HepG2 (cell line): ENCODE measurements around the gene MEIOC.

ENCODE experiments used
- CEBPZ ChIP-seq: IDR thresholded peaks from 2 replicates; pipeline ENCODE4 v1.6.1; 2012; ENCODE audit warnings: low read length, improper control_type of control experiment
- FOXM1 ChIP-seq: sonication (generic); formaldehyde crosslinking; IDR thresholded peaks from 2 replicates; pipeline ENCODE4 v1.5.0; 2020; ENCODE audit warnings: missing genetic modification reagents
- SETDB1 ChIP-seq: sonication (generic); formaldehyde crosslinking; IDR thresholded peaks from 2 replicates; pipeline ENCODE4 v1.5.1; 2020; ENCODE audit warnings: missing genetic modification reagents, mild to moderate bottlenecking, borderline replicate concordance
- SP1 ChIP-seq, 2 experiments: fragments of 450-650 bp in 1 of 2; sonication (generic) in 1 of 2; formaldehyde crosslinking in 1 of 2; IDR thresholded peaks; 2 replicates each; pipeline versions ENCODE4 v1.4.0 to v1.6.1; 2016 to 2020; ENCODE audit warnings: missing genetic modification reagents in 1 of 2
- STAT6 ChIP-seq: sonication (generic); formaldehyde crosslinking; IDR thresholded peaks from 2 replicates; pipeline ENCODE4 v1.4.0; 2020; ENCODE audit warnings: missing genetic modification reagents, mild to moderate bottlenecking, borderline replicate concordance
- ZBTB1 ChIP-seq: sonication (generic); formaldehyde crosslinking; IDR thresholded peaks from 2 replicates; pipeline ENCODE4 v1.4.0; 2020; ENCODE audit warnings: missing genetic modification reagents, borderline replicate concordance
- ZSCAN29 ChIP-seq: sonication (generic); formaldehyde crosslinking; conservative IDR thresholded peaks from 2 replicates; pipeline ENCODE4 v1.4.0; 2020; ENCODE audit warnings: mild to moderate bottlenecking, missing genetic modification reagents
- TF ChIP-seq, protein P1 (sequence below): sonication (generic); formaldehyde crosslinking; IDR thresholded peaks from 2 replicates; pipeline ENCODE4; 2020; ENCODE audit warnings: missing genetic modification reagents, mild to moderate bottlenecking, borderline replicate concordance
- TF ChIP-seq, protein P2 (sequence below): sonication (generic); formaldehyde crosslinking; IDR thresholded peaks from 2 replicates; pipeline ENCODE4 v1.5.0; 2020; ENCODE audit warnings: mild to moderate bottlenecking, missing genetic modification reagents, moderate library complexity
- TF ChIP-seq, protein P3 (sequence below): sonication (generic); formaldehyde crosslinking; IDR thresholded peaks from 2 replicates; pipeline ENCODE4 v1.5.0; 2020; ENCODE audit warnings: missing genetic modification reagents

DNA sequence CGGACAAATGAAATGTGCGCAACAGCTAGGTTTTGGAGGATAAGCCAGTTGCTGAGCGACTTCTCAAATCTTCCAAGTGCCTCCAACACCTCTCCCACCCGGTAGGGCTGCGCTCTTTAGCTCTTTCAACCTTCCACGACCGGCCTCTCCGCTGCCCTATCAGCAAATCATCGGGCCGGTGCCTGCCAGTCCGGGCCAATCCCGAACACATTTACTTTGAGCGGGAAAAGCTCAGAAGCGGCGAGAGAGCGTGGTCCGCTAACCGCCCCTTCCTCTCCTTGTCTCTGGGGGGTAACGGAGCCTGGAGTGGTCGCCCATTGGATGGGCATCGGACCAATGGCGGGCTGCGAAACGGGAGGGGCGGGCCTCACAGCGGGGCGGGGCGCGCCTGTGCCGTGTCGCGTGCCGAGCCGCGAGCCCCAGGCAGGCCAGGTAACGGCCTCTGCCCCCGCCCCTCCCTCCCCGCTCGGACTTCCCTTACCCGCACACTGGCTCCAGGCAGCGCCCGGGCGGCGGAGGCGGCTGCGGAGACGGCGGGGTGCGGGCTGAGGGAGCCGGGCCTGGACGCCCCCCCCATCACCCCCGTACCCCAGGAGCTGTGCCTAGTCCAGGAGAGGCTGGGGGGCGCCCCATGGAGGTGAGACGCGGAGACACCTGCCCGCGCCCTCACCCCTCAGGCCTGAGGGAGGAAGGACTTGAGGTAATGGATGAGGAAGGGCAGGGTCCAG, at the start of gene MEIOC:
- no peak for TF ChIP-seq STAT6 (CRISPR knock-in tag)
- TF ChIP-seq, protein P1, sequence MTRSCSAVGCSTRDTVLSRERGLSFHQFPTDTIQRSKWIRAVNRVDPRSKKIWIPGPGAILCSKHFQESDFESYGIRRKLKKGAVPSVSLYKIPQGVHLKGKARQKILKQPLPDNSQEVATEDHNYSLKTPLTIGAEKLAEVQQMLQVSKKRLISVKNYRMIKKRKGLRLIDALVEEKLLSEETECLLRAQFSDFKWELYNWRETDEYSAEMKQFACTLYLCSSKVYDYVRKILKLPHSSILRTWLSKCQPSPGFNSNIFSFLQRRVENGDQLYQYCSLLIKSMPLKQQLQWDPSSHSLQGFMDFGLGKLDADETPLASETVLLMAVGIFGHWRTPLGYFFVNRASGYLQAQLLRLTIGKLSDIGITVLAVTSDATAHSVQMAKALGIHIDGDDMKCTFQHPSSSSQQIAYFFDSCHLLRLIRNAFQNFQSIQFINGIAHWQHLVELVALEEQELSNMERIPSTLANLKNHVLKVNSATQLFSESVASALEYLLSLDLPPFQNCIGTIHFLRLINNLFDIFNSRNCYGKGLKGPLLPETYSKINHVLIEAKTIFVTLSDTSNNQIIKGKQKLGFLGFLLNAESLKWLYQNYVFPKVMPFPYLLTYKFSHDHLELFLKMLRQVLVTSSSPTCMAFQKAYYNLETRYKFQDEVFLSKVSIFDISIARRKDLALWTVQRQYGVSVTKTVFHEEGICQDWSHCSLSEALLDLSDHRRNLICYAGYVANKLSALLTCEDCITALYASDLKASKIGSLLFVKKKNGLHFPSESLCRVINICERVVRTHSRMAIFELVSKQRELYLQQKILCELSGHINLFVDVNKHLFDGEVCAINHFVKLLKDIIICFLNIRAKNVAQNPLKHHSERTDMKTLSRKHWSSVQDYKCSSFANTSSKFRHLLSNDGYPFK, result no peak
- TF ChIP-seq FOXM1 (CRISPR knock-in tag), result no peak
- no peak for TF ChIP-seq CEBPZ
- TF ChIP-seq SP1 (IDR thresholded peaks at IDR 0.05), result no peak
- no peak for TF ChIP-seq SP1 (CRISPR knock-in tag; IDR thresholded peaks at IDR 0.05)
- no peak for TF ChIP-seq SETDB1
- no peak for TF ChIP-seq ZSCAN29
- TF ChIP-seq, protein P2, sequence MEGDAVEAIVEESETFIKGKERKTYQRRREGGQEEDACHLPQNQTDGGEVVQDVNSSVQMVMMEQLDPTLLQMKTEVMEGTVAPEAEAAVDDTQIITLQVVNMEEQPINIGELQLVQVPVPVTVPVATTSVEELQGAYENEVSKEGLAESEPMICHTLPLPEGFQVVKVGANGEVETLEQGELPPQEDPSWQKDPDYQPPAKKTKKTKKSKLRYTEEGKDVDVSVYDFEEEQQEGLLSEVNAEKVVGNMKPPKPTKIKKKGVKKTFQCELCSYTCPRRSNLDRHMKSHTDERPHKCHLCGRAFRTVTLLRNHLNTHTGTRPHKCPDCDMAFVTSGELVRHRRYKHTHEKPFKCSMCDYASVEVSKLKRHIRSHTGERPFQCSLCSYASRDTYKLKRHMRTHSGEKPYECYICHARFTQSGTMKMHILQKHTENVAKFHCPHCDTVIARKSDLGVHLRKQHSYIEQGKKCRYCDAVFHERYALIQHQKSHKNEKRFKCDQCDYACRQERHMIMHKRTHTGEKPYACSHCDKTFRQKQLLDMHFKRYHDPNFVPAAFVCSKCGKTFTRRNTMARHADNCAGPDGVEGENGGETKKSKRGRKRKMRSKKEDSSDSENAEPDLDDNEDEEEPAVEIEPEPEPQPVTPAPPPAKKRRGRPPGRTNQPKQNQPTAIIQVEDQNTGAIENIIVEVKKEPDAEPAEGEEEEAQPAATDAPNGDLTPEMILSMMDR, result no peak
- no peak for TF ChIP-seq ZBTB1 (CRISPR knock-in tag)
- TF ChIP-seq, protein P3, sequence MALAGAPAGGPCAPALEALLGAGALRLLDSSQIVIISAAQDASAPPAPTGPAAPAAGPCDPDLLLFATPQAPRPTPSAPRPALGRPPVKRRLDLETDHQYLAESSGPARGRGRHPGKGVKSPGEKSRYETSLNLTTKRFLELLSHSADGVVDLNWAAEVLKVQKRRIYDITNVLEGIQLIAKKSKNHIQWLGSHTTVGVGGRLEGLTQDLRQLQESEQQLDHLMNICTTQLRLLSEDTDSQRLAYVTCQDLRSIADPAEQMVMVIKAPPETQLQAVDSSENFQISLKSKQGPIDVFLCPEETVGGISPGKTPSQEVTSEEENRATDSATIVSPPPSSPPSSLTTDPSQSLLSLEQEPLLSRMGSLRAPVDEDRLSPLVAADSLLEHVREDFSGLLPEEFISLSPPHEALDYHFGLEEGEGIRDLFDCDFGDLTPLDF, result no peak
